ENCODE results near the gene IL25.

IL25 gene

DNA sequence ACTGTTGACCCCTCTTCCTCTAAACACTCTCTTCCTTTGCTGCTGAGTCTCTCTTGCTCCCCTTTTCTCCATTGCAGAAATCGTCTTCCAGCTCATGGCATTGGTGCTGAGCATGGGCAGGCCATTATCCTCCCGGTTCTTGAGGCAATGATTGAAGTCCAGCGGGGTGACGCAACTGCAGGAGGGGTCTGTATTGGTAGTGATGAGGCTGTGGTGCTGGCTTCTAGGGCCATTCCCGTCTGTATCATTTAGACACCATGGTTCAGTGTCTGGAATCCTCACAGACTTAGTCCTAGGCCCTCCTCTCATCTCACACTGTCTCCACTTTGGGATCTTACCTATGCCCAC, 19.2 kb upstream of the IL25 start:
- H3K4me1 ChIP-seq (ENCODE audit: control insufficient read depth in 1 of 2, insufficient read depth in 2 of 2, low read length in 2 of 2), result peaks cover 0 to 9% of the 10 kb centered on the region in 2 donors
- no peaks in the 10 kb centered on the region for H3K36me3 ChIP-seq (ENCODE audit: control insufficient read depth in 1 of 2, insufficient read depth in 2 of 2, low read length in 2 of 2)
- no peak overlapping the region for H3K4me3 ChIP-seq (ENCODE audit: low read depth in 1 of 2, low read length in 2 of 2)
- no peak overlapping the region for H3K9ac ChIP-seq (ENCODE audit: low read depth in 1 of 2, low read length in 2 of 2)
- no peaks in the 10 kb centered on the region for H3K9me3 ChIP-seq (ENCODE audit: control insufficient read depth in 1 of 2, low read length in 2 of 2)
- H3K27me3 ChIP-seq (ENCODE audit: control insufficient read depth in 1 of 2, insufficient read depth in 2 of 2, low read length in 2 of 2), result peaks cover 39 to 44% of the 10 kb centered on the region in 2 donors
- H3K27ac ChIP-seq (ENCODE audit: low read depth, low read length), result no peak overlapping the region

GRCh38 chr14:23354990-23355389, 17.6 kb upstream of the IL25 start:
- no peak overlapping the region for H3K27ac ChIP-seq (ENCODE audit: low read depth, low read length)
- no peak overlapping the region for H3K9ac ChIP-seq (ENCODE audit: low read depth in 1 of 2, low read length in 2 of 2)
- no peaks in the 10 kb centered on the region for H3K36me3 ChIP-seq (ENCODE audit: control insufficient read depth in 1 of 2, insufficient read depth in 2 of 2, low read length in 2 of 2)
- H3K4me3 ChIP-seq (ENCODE audit: low read depth in 1 of 2, low read length in 2 of 2), result no peak overlapping the region
- H3K9me3 ChIP-seq (ENCODE audit: control insufficient read depth in 1 of 2, low read length in 2 of 2), result no peaks in the 10 kb centered on the region
- H3K4me1 ChIP-seq (ENCODE audit: control insufficient read depth in 1 of 2, insufficient read depth in 2 of 2, low read length in 2 of 2), result peaks cover 0 to 9% of the 10 kb centered on the region in 2 donors
- peaks cover 39 to 44% of the 10 kb centered on the region in 2 donors for H3K27me3 ChIP-seq (ENCODE audit: control insufficient read depth in 1 of 2, insufficient read depth in 2 of 2, low read length in 2 of 2)

GRCh38 chr14:23355871-23356435, 16.7 kb upstream of the IL25 start:
- H3K4me3 ChIP-seq (ENCODE audit: low read depth in 1 of 2, low read length in 2 of 2), result no peak overlapping the region

DNA sequence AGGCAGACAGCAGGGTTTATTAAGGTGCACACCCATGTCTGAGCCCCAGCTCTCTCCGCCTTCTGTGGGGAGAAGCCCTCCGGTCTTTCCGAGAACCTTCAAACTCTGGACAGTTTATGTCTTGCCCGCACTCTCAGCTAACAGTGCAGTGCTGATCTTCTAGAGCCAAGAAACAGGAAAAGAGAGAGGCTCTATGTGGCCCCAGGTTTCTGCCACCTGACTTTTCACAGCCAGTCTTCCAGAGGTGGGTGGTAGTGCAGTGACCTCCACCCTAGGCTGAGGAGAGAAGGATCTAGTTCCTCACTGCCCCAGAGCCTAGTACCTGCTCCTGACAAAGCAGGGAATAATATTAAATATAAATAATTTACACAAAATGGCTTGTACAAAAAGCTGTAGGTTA, 15.9 kb upstream of the IL25 start:
- Histone ChIP-seq H3K27ac (ENCODE audit: low read depth, low read length) (no peak overlapping the region), H3K27me3 (ENCODE audit: control insufficient read depth in 1 of 2, insufficient read depth in 2 of 2, low read length in 2 of 2) (peaks cover 25 to 31% of the 10 kb centered on the region in 2 donors), H3K36me3 (ENCODE audit: control insufficient read depth in 1 of 2, insufficient read depth in 2 of 2, low read length in 2 of 2) (no peaks in the 10 kb centered on the region), H3K9ac (ENCODE audit: low read depth in 1 of 2, low read length in 2 of 2) (no peak overlapping the region), H3K4me1 (ENCODE audit: control insufficient read depth in 1 of 2, insufficient read depth in 2 of 2, low read length in 2 of 2) (peaks cover 0 to 9% of the 10 kb centered on the region in 2 donors), H3K4me3 (ENCODE audit: low read depth in 1 of 2, low read length in 2 of 2) (no peak overlapping the region), H3K9me3 (ENCODE audit: control insufficient read depth in 1 of 2, low read length in 2 of 2) (no peaks in the 10 kb centered on the region)

More at GRCh38 chr14:23355871-23356435, 16.7 kb upstream of the IL25 start:
- Histone ChIP-seq H3K4me1 (ENCODE audit: control insufficient read depth in 1 of 2, insufficient read depth in 2 of 2, low read length in 2 of 2) (peaks cover 0 to 9% of the 10 kb centered on the region in 2 donors), H3K27ac (ENCODE audit: low read depth, low read length) (no peak overlapping the region), H3K9ac (ENCODE audit: low read depth in 1 of 2, low read length in 2 of 2) (no peak overlapping the region), H3K27me3 (ENCODE audit: control insufficient read depth in 1 of 2, insufficient read depth in 2 of 2, low read length in 2 of 2) (peaks cover 32 to 38% of the 10 kb centered on the region in 2 donors), H3K9me3 (ENCODE audit: control insufficient read depth in 1 of 2, low read length in 2 of 2) (no peaks in the 10 kb centered on the region), H3K36me3 (ENCODE audit: control insufficient read depth in 1 of 2, insufficient read depth in 2 of 2, low read length in 2 of 2) (no peaks in the 10 kb centered on the region)

GRCh38 chr14:23357261-23357660, 15.3 kb upstream of the IL25 start:
- Histone ChIP-seq H3K9ac (ENCODE audit: low read depth in 1 of 2, low read length in 2 of 2) (no peak overlapping the region), H3K9me3 (ENCODE audit: control insufficient read depth in 1 of 2, low read length in 2 of 2) (no peaks in the 10 kb centered on the region), H3K27ac (ENCODE audit: low read depth, low read length) (no peak overlapping the region), H3K36me3 (ENCODE audit: control insufficient read depth in 1 of 2, insufficient read depth in 2 of 2, low read length in 2 of 2) (no peaks in the 10 kb centered on the region), H3K27me3 (ENCODE audit: control insufficient read depth in 1 of 2, insufficient read depth in 2 of 2, low read length in 2 of 2) (peaks cover 23 to 25% of the 10 kb centered on the region in 2 donors), H3K4me3 (ENCODE audit: low read depth in 1 of 2, low read length in 2 of 2) (no peak overlapping the region), H3K4me1 (ENCODE audit: control insufficient read depth in 1 of 2, insufficient read depth in 2 of 2, low read length in 2 of 2) (peaks cover 0 to 3% of the 10 kb centered on the region in 2 donors)

DNA sequence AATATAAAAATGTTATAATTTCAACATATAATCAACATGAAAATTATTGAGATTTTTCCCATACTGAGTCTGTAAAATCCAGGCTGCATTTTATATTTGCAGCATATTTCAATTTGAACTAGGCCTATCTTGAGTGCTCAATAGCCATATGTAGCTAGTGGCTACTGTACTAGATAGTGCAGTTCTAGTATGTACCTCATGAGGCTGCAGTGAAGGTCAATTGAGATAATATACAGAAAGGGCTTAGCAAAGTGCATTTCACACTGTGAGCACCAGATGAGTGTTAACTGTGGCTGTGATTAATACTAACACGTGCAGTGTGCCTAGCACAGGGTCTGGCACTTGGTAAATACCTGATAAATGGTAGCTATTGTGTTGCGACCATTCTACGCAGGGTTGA, 14.6 kb upstream of the IL25 start:
- H3K4me1 ChIP-seq (ENCODE audit: control insufficient read depth in 1 of 2, insufficient read depth in 2 of 2, low read length in 2 of 2), result no peaks in the 10 kb centered on the region
- H3K27me3 ChIP-seq (ENCODE audit: control insufficient read depth in 1 of 2, insufficient read depth in 2 of 2, low read length in 2 of 2), result peaks cover 21 to 23% of the 10 kb centered on the region in 2 donors
- no peaks in the 10 kb centered on the region for H3K36me3 ChIP-seq (ENCODE audit: control insufficient read depth in 1 of 2, insufficient read depth in 2 of 2, low read length in 2 of 2)
- H3K27ac ChIP-seq (ENCODE audit: low read depth, low read length), result no peak overlapping the region
- no peak overlapping the region for H3K9ac ChIP-seq (ENCODE audit: low read depth in 1 of 2, low read length in 2 of 2)
- no peak overlapping the region for H3K4me3 ChIP-seq (ENCODE audit: low read depth in 1 of 2, low read length in 2 of 2)
- H3K9me3 ChIP-seq (ENCODE audit: control insufficient read depth in 1 of 2, low read length in 2 of 2), result no peaks in the 10 kb centered on the region

DNA sequence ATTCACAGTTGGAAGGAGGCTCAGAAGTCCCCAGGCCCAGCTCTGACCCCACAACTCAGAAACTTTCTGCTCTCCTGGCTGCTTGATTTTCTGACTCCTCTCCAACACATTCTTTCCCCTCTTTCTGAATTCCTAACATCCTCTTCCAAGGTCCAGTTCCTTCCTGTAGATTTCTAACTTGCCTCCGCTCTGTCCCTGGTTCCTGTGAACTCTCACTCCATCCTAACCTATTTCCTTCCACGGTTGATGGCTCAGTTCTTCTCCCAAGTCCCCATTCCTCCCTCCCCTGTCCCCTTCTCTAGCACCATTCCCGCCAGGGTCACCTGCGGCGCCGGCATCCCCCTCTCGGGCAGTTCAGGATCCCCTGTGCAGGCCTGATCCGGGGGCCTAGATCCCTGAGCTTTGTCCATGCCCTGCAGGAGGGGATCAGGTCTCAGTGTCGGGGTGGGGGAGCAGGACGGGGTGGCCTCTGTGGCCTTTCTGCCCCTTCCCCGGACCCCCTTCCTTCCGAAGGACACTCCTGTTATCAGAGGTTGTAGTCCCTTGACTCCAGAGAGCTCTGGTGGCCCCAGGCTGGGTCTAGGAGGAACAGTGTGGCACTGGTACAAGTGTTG, 13.9 kb upstream of the IL25 start:
- Histone ChIP-seq H3K27me3 (ENCODE audit: control insufficient read depth in 1 of 2, insufficient read depth in 2 of 2, low read length in 2 of 2) (peaks cover 18% of the 10 kb centered on the region in 2 donors), H3K4me1 (ENCODE audit: control insufficient read depth in 1 of 2, insufficient read depth in 2 of 2, low read length in 2 of 2) (no peaks in the 10 kb centered on the region), H3K36me3 (ENCODE audit: control insufficient read depth in 1 of 2, insufficient read depth in 2 of 2, low read length in 2 of 2) (no peaks in the 10 kb centered on the region), H3K9me3 (ENCODE audit: control insufficient read depth in 1 of 2, low read length in 2 of 2) (no peaks in the 10 kb centered on the region), H3K9ac (ENCODE audit: low read depth in 1 of 2, low read length in 2 of 2) (no peak overlapping the region), H3K4me3 (ENCODE audit: low read depth in 1 of 2, low read length in 2 of 2) (no peak overlapping the region), H3K27ac (ENCODE audit: low read depth, low read length) (no peak overlapping the region)

DNA sequence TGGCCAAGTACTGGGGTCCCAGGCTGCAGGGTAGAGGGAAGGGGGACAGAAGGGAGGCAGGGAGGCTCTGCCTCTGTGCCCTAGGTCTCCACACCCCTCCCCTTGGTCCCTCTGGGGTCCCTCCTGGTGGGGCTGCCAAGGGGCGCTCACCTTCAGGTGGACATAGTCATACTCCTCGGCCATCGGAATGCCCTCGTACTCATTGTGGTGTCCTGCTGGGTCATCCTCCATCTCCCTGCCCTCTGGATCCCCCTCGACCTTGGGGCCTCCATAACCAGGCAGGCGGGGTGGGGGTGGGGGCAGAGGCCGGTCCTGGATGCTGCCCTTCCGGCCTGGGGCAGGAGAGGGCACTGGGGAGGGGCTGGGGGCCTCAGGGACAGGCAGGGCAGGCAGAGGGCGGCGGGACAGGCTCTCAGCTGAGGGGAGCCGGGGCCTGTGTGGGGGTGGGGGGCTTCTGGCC, 13.4 kb upstream of the IL25 start:
- no peaks in the 10 kb centered on the region for H3K9me3 ChIP-seq (ENCODE audit: control insufficient read depth in 1 of 2, low read length in 2 of 2)
- no peak overlapping the region for H3K27ac ChIP-seq (ENCODE audit: low read depth, low read length)
- no peak overlapping the region for H3K9ac ChIP-seq (ENCODE audit: low read depth in 1 of 2, low read length in 2 of 2)
- no peaks in the 10 kb centered on the region for H3K36me3 ChIP-seq (ENCODE audit: control insufficient read depth in 1 of 2, insufficient read depth in 2 of 2, low read length in 2 of 2)
- no peak overlapping the region for H3K4me3 ChIP-seq (ENCODE audit: low read depth in 1 of 2, low read length in 2 of 2)
- peaks cover 17 to 18% of the 10 kb centered on the region in 2 donors for H3K27me3 ChIP-seq (ENCODE audit: control insufficient read depth in 1 of 2, insufficient read depth in 2 of 2, low read length in 2 of 2)
- peaks cover 0 to 2% of the 10 kb centered on the region in 2 donors for H3K4me1 ChIP-seq (ENCODE audit: control insufficient read depth in 1 of 2, insufficient read depth in 2 of 2, low read length in 2 of 2)

DNA sequence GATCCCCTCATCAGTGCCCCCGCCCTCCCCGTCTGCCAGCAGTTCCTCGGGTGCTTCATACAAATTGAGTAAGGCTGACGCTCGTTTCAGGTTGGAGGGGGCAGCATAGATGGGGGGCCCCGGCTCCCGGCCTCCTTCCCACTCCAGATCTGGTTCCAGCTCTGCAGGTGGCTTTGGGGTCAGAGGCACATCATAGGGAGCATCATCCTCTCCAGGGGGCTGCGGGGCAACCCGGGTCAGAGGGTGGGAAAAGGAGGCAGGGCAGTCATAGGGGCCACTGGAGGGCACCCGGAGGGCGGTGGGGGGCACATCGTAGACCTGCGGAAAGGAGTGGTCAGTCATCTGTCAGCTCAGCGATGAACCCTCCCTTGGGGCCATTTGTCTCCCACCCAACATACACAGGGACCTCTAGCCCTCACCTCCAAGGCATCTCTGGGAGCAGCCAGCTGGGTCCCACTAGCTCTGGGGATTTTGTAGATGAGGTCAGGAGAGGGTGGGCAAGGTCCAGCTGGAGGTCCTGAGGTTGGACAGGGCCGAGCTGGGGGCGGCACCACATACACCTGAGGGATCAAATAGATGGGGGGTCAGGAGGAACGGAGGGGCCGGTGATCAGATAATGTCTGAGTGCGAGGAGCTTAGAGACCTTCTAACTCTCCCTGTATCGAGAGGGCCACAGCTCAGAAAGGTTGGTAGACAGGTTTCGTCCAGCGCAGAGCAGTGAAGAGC, 12.7 kb upstream of the IL25 start:
- Histone ChIP-seq H3K4me3 (ENCODE audit: low read depth in 1 of 2, low read length in 2 of 2) (no peak overlapping the region), H3K9ac (ENCODE audit: low read depth in 1 of 2, low read length in 2 of 2) (no peak overlapping the region), H3K36me3 (ENCODE audit: control insufficient read depth in 1 of 2, insufficient read depth in 2 of 2, low read length in 2 of 2) (no peaks in the 10 kb centered on the region), H3K4me1 (ENCODE audit: control insufficient read depth in 1 of 2, insufficient read depth in 2 of 2, low read length in 2 of 2) (peaks cover 0 to 4% of the 10 kb centered on the region in 2 donors), H3K27me3 (ENCODE audit: control insufficient read depth in 1 of 2, insufficient read depth in 2 of 2, low read length in 2 of 2) (peaks cover 14 to 24% of the 10 kb centered on the region in 2 donors), H3K27ac (ENCODE audit: low read depth, low read length) (no peak overlapping the region), H3K9me3 (ENCODE audit: control insufficient read depth in 1 of 2, low read length in 2 of 2) (no peaks in the 10 kb centered on the region)

DNA sequence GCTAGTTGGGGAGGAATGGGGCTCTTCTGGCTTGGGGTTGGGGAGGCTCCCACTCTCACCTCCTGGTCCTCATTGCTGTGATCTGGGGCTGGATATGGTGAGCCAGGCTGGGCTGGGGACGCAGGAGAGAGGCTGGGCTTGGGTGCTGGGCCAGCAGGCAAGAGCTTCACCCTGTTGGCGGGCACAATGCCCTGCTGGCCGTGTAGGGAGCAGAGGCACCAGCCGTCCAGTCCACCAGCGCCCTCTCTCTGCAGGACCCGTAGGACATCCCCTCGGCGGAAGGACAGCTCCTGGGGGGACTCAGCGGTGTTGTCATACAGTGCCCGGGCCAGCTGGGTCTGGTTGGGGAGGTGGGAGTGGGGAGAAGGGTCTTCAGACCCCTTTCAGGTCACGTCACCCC, 12.1 kb upstream of the IL25 start:
- H3K9ac ChIP-seq (ENCODE audit: low read depth in 1 of 2, low read length in 2 of 2), result no peak overlapping the region
- H3K27me3 ChIP-seq (ENCODE audit: control insufficient read depth in 1 of 2, insufficient read depth in 2 of 2, low read length in 2 of 2), result peaks cover 9 to 23% of the 10 kb centered on the region in 2 donors
- H3K4me3 ChIP-seq (ENCODE audit: low read depth in 1 of 2, low read length in 2 of 2), result no peak overlapping the region
- no peaks in the 10 kb centered on the region for H3K36me3 ChIP-seq (ENCODE audit: control insufficient read depth in 1 of 2, insufficient read depth in 2 of 2, low read length in 2 of 2)
- H3K9me3 ChIP-seq (ENCODE audit: control insufficient read depth in 1 of 2, low read length in 2 of 2), result no peaks in the 10 kb centered on the region
- H3K27ac ChIP-seq (ENCODE audit: low read depth, low read length), result no peak overlapping the region
- peaks cover 0 to 4% of the 10 kb centered on the region in 2 donors for H3K4me1 ChIP-seq (ENCODE audit: control insufficient read depth in 1 of 2, insufficient read depth in 2 of 2, low read length in 2 of 2)
